ENCODE data around the gene OVOL2. TPM values are rescaled to one million over a fixed set of nuclear protein-coding genes. Genes with fewer than 3 reads are reported as not detected.

OVOL2 gene
- total RNA-seq, 1 experiment from 2014 or later = 7.4 TPM

DNA sequence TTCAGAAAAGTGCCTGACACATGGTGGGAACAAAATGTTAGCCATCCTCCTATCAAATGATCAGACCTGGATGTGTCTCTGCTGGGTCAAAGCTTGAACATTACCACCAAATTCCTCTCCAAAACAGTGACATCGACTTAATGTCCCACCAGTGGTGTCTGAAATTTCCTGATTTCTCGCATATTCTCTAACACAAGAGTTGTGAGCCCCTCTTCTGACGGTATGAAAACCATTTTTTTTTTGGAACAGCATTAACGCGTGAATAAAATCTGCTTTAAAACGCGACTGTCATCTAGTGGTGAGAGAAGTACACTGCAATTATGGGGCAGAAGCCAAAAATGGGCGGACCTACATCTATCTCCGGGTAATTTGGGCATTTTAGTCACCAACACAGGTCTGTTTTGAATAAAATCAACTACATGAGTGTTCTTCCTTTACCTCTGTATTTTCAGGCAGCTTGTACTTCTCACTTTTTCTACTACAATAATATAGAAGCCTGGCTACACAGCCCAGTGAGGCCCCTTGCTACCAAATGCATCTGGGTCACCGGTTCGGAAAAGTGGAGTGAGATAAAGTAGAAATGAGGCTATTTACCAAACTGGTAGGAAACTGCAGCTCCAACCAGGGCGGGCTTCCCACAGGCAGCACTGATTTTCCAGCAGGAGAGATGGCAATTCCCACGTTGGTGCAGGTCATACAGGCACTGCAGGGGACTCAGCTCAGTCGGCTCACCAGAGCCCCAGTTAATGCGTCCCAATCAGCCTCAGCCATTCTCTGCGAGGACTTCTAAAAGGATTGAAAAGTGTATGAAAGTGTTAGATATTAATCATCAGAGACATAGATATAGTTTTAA lies 61.5 kb downstream of the OVOL2 start:
- TF ChIP-seq, protein P1, sequence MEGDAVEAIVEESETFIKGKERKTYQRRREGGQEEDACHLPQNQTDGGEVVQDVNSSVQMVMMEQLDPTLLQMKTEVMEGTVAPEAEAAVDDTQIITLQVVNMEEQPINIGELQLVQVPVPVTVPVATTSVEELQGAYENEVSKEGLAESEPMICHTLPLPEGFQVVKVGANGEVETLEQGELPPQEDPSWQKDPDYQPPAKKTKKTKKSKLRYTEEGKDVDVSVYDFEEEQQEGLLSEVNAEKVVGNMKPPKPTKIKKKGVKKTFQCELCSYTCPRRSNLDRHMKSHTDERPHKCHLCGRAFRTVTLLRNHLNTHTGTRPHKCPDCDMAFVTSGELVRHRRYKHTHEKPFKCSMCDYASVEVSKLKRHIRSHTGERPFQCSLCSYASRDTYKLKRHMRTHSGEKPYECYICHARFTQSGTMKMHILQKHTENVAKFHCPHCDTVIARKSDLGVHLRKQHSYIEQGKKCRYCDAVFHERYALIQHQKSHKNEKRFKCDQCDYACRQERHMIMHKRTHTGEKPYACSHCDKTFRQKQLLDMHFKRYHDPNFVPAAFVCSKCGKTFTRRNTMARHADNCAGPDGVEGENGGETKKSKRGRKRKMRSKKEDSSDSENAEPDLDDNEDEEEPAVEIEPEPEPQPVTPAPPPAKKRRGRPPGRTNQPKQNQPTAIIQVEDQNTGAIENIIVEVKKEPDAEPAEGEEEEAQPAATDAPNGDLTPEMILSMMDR (IDR thresholded peaks at IDR 0.05; ENCODE audit: unreplicated experiment) = no peak
- CTCF ChIA-PET = no interaction called here
- Mint-ChIP-seq H3K27ac (ENCODE audit: unreplicated experiment) (no peak overlapping the region), H3K27me3 (ENCODE audit: unreplicated experiment) (no peaks in the 10 kb centered on the region), H3K9me3 (ENCODE audit: low read depth, unreplicated experiment) (no peaks in the 10 kb centered on the region), H3K36me3 (ENCODE audit: insufficient read depth, unreplicated experiment) (no peaks in the 10 kb centered on the region), H3K4me1 (ENCODE audit: low read depth, unreplicated experiment) (no peaks in the 10 kb centered on the region), H3K4me3 (ENCODE audit: low read depth, unreplicated experiment) (no peak overlapping the region)
- intact Hi-C loops (cut with micrococcal nuclease; ENCODE audit: unreplicated experiment) = loop anchor here (10.0 kb wide), 1 partner anchor 491 kb away; no protein-coding TSS in a partner anchor
- DNase-seq = peak; percentile 6
- BruUV-seq (replicated peaks) = no TSS peak

GRCh38 chr20:17993546-17993945 lies 64.2 kb downstream of the OVOL2 start:
- TF ChIP-seq, protein P1 (IDR thresholded peaks at IDR 0.05; ENCODE audit: unreplicated experiment) = no peak
- Mint-ChIP-seq H3K27me3 (ENCODE audit: unreplicated experiment) (no peaks in the 10 kb centered on the region), H3K9me3 (ENCODE audit: low read depth, unreplicated experiment) (no peaks in the 10 kb centered on the region), H3K4me3 (ENCODE audit: low read depth, unreplicated experiment) (no peak overlapping the region), H3K36me3 (ENCODE audit: insufficient read depth, unreplicated experiment) (no peaks in the 10 kb centered on the region), H3K27ac (ENCODE audit: unreplicated experiment) (no peak overlapping the region), H3K4me1 (ENCODE audit: low read depth, unreplicated experiment) (no peaks in the 10 kb centered on the region)
- CTCF ChIA-PET = no interaction called here
- intact Hi-C loops (cut with micrococcal nuclease; ENCODE audit: unreplicated experiment) = loop anchor here (10.0 kb wide), 1 partner anchor 489 kb away; no protein-coding TSS in a partner anchor
- BruUV-seq (replicated peaks) = no TSS peak
- no peak for DNase-seq

DNA sequence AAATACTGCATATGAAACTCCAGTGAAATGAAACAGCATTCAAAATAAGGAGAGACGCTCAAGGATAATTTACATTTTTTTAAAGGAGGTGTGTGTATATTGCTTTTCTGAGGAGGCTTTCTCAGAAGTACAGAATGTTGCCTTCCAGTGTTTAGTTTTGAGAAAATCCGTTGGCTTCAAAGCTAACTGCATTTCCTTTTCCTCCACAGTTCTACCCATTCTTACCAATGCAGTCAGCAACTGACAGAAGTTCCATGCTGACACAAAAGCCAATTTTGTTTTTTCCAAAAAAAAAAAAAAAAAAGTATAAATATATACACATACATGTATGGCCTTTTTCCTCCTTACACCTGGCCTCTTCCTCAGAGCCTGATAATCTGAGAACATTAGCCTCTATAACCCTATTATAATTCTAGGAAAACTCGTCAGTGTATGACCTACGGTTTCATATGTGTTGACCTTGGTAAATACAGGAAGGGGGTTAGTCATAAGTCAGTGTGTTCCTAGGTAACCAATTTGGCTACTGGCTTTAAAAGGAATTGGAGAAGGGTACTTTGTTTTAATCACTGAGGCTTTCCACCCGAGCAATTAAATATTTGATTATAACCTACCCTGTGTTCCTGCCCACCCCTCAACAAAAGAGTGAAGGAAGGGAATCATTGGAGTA lies 64.7 kb downstream of the OVOL2 start:
- no peak overlapping the region for H3K27ac Mint-ChIP-seq (ENCODE audit: unreplicated experiment)
- BruUV-seq (replicated peaks) = no TSS peak
- H3K9me3 Mint-ChIP-seq (ENCODE audit: low read depth, unreplicated experiment) = no peaks in the 10 kb centered on the region
- CTCF ChIA-PET = no interaction called here
- H3K4me3 Mint-ChIP-seq (ENCODE audit: low read depth, unreplicated experiment) = no peak overlapping the region
- no peaks in the 10 kb centered on the region for H3K27me3 Mint-ChIP-seq (ENCODE audit: unreplicated experiment)
- intact Hi-C loops (cut with micrococcal nuclease; ENCODE audit: unreplicated experiment) = loop anchor here (10.0 kb wide), 1 partner anchor 488 kb away; no protein-coding TSS in a partner anchor
- TF ChIP-seq, protein P1 (IDR thresholded peaks at IDR 0.05; ENCODE audit: unreplicated experiment) = no peak
- no peak for DNase-seq
- no peaks in the 10 kb centered on the region for H3K36me3 Mint-ChIP-seq (ENCODE audit: insufficient read depth, unreplicated experiment)
- no peaks in the 10 kb centered on the region for H3K4me1 Mint-ChIP-seq (ENCODE audit: low read depth, unreplicated experiment)

DNA sequence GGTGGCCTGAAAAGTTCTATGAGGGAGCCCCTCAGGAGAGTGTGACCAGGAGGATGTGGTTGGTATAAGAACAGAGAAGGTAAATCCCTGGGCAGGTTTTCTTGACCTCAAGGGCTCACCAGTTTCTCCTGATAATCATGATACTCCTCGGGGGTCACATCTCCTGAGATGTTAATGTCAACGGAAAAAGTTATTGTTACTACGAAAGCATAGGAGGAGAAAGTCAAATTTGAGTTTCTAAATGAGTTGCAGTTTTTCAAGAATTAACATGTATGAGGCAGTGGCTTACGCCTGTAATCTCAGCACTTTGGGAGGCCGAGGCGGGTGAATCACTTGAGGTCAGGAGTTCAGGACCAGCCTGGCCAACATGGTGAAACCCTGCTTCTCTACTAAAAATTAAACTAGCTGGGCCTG lies 65.5 kb downstream of the OVOL2 start:
- no peak overlapping the region for H3K27ac Mint-ChIP-seq (ENCODE audit: unreplicated experiment)
- TF ChIP-seq, protein P1 (IDR thresholded peaks at IDR 0.05; ENCODE audit: unreplicated experiment) = no peak
- H3K36me3 Mint-ChIP-seq (ENCODE audit: insufficient read depth, unreplicated experiment) = no peaks in the 10 kb centered on the region
- no peak overlapping the region for H3K4me3 Mint-ChIP-seq (ENCODE audit: low read depth, unreplicated experiment)
- CTCF ChIA-PET = interaction anchor here (0.6 kb wide), 1 partner anchor 66 kb away, joined by 6 read pairs; no protein-coding TSS in a partner anchor
- no peaks in the 10 kb centered on the region for H3K9me3 Mint-ChIP-seq (ENCODE audit: low read depth, unreplicated experiment)
- DNase-seq = no peak
- no TSS peak for BruUV-seq (replicated peaks)
- intact Hi-C loops (cut with micrococcal nuclease; ENCODE audit: unreplicated experiment) = loop anchor here (10.0 kb wide), 1 partner anchor 487 kb away; no protein-coding TSS in a partner anchor
- no peaks in the 10 kb centered on the region for H3K27me3 Mint-ChIP-seq (ENCODE audit: unreplicated experiment)
- no peaks in the 10 kb centered on the region for H3K4me1 Mint-ChIP-seq (ENCODE audit: low read depth, unreplicated experiment)
